Smooth muscle cell (in vitro differentiated cells): ENCODE measurements around the gene RASA1. TPM values are rescaled to one million over a fixed set of nuclear protein-coding genes. Genes with fewer than 3 reads are reported as not detected.

Experiments used
- DNase-seq: peaks from one replicate; lab custom pipeline; 2025; ENCODE audit not compliant: unreplicated experiment; lab: John Stamatoyannopoulos, UW
- H2AFZ ChIP-seq: fragments of 200-600 bp; sonication (generic); 2 replicates; pipeline ENCODE4 v1.6.0; 2016; ENCODE audit warnings: antibody characterized with exemption, low read depth, mild to moderate bottlenecking
- H3F3A ChIP-seq: fragments of 200-600 bp; sonication (generic); 2 replicates; pipeline ENCODE4 v1.6.0; 2017; ENCODE audit warnings: antibody characterized with exemption, low read depth
- H3K27ac ChIP-seq: fragments of 200-600 bp; sonication (generic); 2 replicates; pipeline ENCODE4 v1.5.1; 2016; ENCODE audit warnings: low read depth, mild to moderate bottlenecking
- H3K27me3 ChIP-seq: fragments of 200-600 bp; sonication (generic); 2 replicates; pipeline ENCODE4 v1.6.1; 2016; ENCODE audit warnings: low read depth, mild to moderate bottlenecking
- H3K36me3 ChIP-seq: fragments of 200-600 bp; sonication (generic); 2 replicates; pipeline ENCODE4 v1.5.1; 2016; ENCODE audit warnings: low read depth
- H3K4me1 ChIP-seq: fragments of 200-600 bp; sonication (generic); 2 replicates; pipeline ENCODE4 v1.5.1; 2016; ENCODE audit warnings: low read depth
- H3K4me2 ChIP-seq: fragments of 200-600 bp; sonication (generic); 2 replicates; pipeline ENCODE4 v1.6.0; 2016; ENCODE audit warnings: mild to moderate bottlenecking
- H3K4me3 ChIP-seq: fragments of 200-600 bp; sonication (generic); 2 replicates; pipeline ENCODE4 v1.5.1; 2016; ENCODE audit warnings: mild to moderate bottlenecking
- H3K79me2 ChIP-seq: fragments of 200-600 bp; sonication (generic); 2 replicates; pipeline ENCODE4 v1.6.0; 2016; ENCODE audit warnings: low read depth, mild to moderate bottlenecking
- H3K9ac ChIP-seq: fragments of 200-600 bp; sonication (generic); 2 replicates; pipeline ENCODE4 v1.6.0; 2016; ENCODE audit warnings: low read depth
- H3K9me3 ChIP-seq: fragments of 200-600 bp; sonication (generic); replicated peaks from 2 replicates; pipeline ENCODE4 v1.5.1; 2016; ENCODE audit warnings: low read depth
- H4K20me1 ChIP-seq: fragments of 200-600 bp; sonication (generic); 2 replicates; pipeline ENCODE4 v1.6.0; 2016; ENCODE audit warnings: low read depth
- WGBS: methylation state at CpG from one replicate; pipeline ENCODE4 v1.1.7; 2016; ENCODE audit warnings: low lambda C conversion rate; 5-methylcytosine and 5-hydroxymethylcytosine counted together
- polyA plus RNA-seq: library from polyadenylated mRNA; unstranded; fragments of >200 nt; fragmentation: Nextera tagmentation; extraction: Ambion mirVana; gene quantifications from 2 replicates; pipeline ENCODE4 v1.2.1, GENCODE V29; 2016
- total RNA-seq: library from RNA; depleted of rRNA; stranded (reverse); fragments of >200 nt; gene quantifications from 2 replicates; pipeline ENCODE4 v1.2.3, GENCODE V29; 2014
- TF ChIP-seq, protein P1 (sequence below): fragments of 200-600 bp; sonication (generic); IDR thresholded peaks from 2 replicates; pipeline ENCODE4 v1.5.1; 2017; ENCODE audit warnings: borderline replicate concordance, mild to moderate bottlenecking, antibody characterized with exemption; ENCODE audit not compliant: insufficient read depth, poor library complexity, severe bottlenecking

The RASA1 gene
- total and polyA plus RNA-seq, 2 experiments from 2014 or later = 28.9 to 59.6 TPM

DNA sequence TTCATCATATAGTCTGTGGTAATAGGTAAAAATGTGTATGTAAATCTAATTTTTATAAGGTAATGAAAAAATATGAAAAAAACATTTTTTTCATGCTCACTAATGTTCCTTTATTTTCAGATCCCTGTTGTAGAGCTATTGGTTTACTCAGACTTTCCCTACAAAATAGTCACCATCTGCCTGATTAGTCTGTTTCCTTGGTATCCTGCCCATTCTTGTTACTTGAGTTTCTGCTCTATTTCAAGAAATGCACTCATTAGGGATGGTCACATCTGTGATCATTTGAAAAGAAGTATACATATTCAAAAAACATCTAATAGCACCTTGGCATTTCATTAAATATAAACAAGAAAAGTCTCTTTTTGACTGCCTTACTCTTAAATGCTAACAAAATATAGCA lies 21.6 kb upstream of the RASA1 start:
- H3K4me1 ChIP-seq = no peaks in the 10 kb centered on the region
- no peak overlapping the region for H3K27ac ChIP-seq
- no peak overlapping the region for H2AFZ ChIP-seq
- H3K79me2 ChIP-seq = no peaks in the 10 kb centered on the region
- no peak for DNase-seq
- no peak overlapping the region for H3K4me2 ChIP-seq
- no peaks in the 10 kb centered on the region for H3K27me3 ChIP-seq
- no peak overlapping the region for H3K9ac ChIP-seq
- TF ChIP-seq, protein P1, sequence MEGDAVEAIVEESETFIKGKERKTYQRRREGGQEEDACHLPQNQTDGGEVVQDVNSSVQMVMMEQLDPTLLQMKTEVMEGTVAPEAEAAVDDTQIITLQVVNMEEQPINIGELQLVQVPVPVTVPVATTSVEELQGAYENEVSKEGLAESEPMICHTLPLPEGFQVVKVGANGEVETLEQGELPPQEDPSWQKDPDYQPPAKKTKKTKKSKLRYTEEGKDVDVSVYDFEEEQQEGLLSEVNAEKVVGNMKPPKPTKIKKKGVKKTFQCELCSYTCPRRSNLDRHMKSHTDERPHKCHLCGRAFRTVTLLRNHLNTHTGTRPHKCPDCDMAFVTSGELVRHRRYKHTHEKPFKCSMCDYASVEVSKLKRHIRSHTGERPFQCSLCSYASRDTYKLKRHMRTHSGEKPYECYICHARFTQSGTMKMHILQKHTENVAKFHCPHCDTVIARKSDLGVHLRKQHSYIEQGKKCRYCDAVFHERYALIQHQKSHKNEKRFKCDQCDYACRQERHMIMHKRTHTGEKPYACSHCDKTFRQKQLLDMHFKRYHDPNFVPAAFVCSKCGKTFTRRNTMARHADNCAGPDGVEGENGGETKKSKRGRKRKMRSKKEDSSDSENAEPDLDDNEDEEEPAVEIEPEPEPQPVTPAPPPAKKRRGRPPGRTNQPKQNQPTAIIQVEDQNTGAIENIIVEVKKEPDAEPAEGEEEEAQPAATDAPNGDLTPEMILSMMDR = no peak
- H3K9me3 ChIP-seq = no peaks in the 10 kb centered on the region
- no peak overlapping the region for H3K4me3 ChIP-seq
- no peaks in the 10 kb centered on the region for H3F3A ChIP-seq
- no peaks in the 10 kb centered on the region for H3K36me3 ChIP-seq
- no peaks in the 10 kb centered on the region for H4K20me1 ChIP-seq

DNA sequence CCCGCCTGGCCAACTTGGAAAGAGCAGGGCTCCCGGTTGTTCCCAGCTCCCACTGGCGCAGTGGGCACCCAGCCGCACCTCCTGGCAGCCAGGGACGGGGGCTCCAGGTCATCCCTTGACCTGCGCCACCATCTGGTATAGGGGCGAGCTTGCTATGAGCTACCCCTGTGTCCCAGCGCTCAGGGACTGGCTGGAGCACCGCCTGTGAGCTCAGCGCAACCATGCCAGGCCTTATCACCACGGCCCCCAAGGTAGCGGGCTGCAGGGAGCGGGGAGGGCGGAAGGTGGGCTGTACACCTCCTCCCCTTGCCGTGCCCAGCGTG lies 15.4 kb upstream of the RASA1 start:
- H3K79me2 ChIP-seq = no peaks in the 10 kb centered on the region
- H3F3A ChIP-seq = no peaks in the 10 kb centered on the region
- H3K9ac ChIP-seq = no peak overlapping the region
- H3K4me3 ChIP-seq = no peak overlapping the region
- H3K4me1 ChIP-seq = no peaks in the 10 kb centered on the region
- H3K27me3 ChIP-seq = no peaks in the 10 kb centered on the region
- H4K20me1 ChIP-seq = no peaks in the 10 kb centered on the region
- no peak overlapping the region for H2AFZ ChIP-seq
- no peak for DNase-seq
- 98% methylated on average over 16 of the region's 16 CpGs for WGBS
- no peaks in the 10 kb centered on the region for H3K9me3 ChIP-seq
- H3K4me2 ChIP-seq = no peak overlapping the region
- H3K27ac ChIP-seq = no peak overlapping the region
- TF ChIP-seq, protein P1 = no peak
- no peaks in the 10 kb centered on the region for H3K36me3 ChIP-seq

DNA sequence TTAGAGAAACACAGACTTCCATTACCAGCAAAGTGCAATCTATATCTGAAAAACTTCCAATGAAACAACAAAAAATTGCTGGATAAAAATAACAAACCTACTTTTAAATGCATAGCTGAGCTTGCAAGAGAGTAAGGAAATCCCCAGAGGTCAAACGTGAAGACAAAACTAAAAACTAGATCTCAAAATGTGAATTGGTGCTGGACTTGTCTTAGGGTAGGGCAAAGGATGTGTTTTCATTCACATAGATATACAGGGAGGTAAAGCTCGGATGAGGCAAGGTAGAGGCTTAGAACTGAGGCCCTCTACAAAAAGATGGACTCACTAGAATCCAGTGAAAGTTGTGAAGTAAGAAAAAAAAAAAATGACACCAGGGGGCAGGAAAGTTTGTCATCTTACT lies 13.6 kb upstream of the RASA1 start:
- no peaks in the 10 kb centered on the region for H3K27me3 ChIP-seq
- H3K4me2 ChIP-seq = no peak overlapping the region
- no peak for DNase-seq
- no peak overlapping the region for H3K9ac ChIP-seq
- H3K4me1 ChIP-seq = no peaks in the 10 kb centered on the region
- H3F3A ChIP-seq = no peaks in the 10 kb centered on the region
- H3K36me3 ChIP-seq = no peaks in the 10 kb centered on the region
- no peaks in the 10 kb centered on the region for H3K9me3 ChIP-seq
- peak overlapping the region; percentile 73 for H2AFZ ChIP-seq
- no peaks in the 10 kb centered on the region for H4K20me1 ChIP-seq
- no peak overlapping the region for H3K27ac ChIP-seq
- H3K79me2 ChIP-seq = no peaks in the 10 kb centered on the region
- no peak overlapping the region for H3K4me3 ChIP-seq
- 86% methylated on average over 2 of the region's 2 CpGs for WGBS
- TF ChIP-seq, protein P1 = no peak

DNA sequence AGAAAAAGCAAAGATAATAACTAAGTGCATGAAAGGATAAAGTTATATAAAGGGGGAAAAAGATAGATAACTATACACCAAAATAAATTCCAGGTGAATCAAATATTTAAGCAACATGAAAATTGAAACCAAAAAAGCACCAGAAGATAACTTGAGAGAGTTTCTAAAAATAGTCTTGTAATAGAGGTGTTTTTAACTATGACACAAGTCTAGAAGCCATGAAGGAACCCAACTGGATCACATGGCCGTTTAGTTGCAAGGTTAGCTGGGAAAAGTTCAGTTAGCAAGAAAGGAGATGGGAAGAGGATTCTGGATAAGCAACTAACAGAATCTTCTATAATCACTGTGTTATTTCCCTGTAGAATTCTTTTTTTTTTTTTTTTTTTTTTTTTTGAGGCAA lies 9.2 kb upstream of the RASA1 start:
- Histone ChIP-seq H2AFZ (peak overlapping the region; percentile 11), H3K27me3 (no peaks in the 10 kb centered on the region), H3K9me3 (no peaks in the 10 kb centered on the region), H3F3A (no peaks in the 10 kb centered on the region), H3K4me3 (no peak overlapping the region), H4K20me1 (no peaks in the 10 kb centered on the region), H3K36me3 (no peaks in the 10 kb centered on the region), H3K27ac (no peak overlapping the region), H3K9ac (no peak overlapping the region), H3K4me1 (no peaks in the 10 kb centered on the region), H3K4me2 (no peak overlapping the region), H3K79me2 (no peaks in the 10 kb centered on the region)
- TF ChIP-seq, protein P1 = no peak
- no peak for DNase-seq
- WGBS = 97% methylated on average over 1 of the region's 1 CpG
